ENCODE measurements around the gene SH3RF3.

- no peak for TF ChIP-seq GATA2 (IDR thresholded peaks at IDR 0.05; ENCODE audit: low read depth, low read length)
- TF ChIP-seq GATA3 (IDR thresholded peaks at IDR 0.05; ENCODE audit: low read depth, low read length), result no peak
These were observed 173.3 kb downstream of the SH3RF3 start for GRCh38 chr2:109302319-109302718.
